ENCODE results near the gene AKAP1. TPM values are rescaled to one million over a fixed set of nuclear protein-coding genes. Genes with fewer than 3 reads are reported as not detected.
A peak's percentile ranks its signal among the peaks of the same experiment; 100 is the strongest.

Gene AKAP1
- total and polyA plus RNA-seq, 11 donors = 55.8 to 240 (median 128) TPM

GRCh38 chr17:57130708-57131461 lies 45.8 kb downstream of the AKAP1 start:
- no peaks in the 10 kb centered on the region for H3K27me3 ChIP-seq
- H3K36me3 ChIP-seq = peaks cover 0 to 4% (median 0%) of the 10 kb centered on the region in 9 donors
- H3K4me1 ChIP-seq = peaks cover 0 to 7% (median 0%) of the 10 kb centered on the region in 12 donors
- DNase-seq (peak; percentile 79 to 87 (median 83)), ATAC-seq (peak; percentile 89 to 93 (median 92))
- peak; percentile 85 to 95 (median 90) for TF ChIP-seq CTCF (IDR thresholded peaks at IDR 0.05)
- no peak for TF ChIP-seq POLR2A (IDR thresholded peaks at IDR 0.05)
- peak overlapping the region in 2 of 12 donors; percentile 26 to 32 for H3K4me3 ChIP-seq
- intact Hi-C loops (cut with DNase I) = loop anchor here in 9 of 10 donors (1.0 to 10.0 kb wide), 13 partner anchors 114 to 984 kb away; partner anchors contain the start of gene CCDC182 (in 5 of the 9)
- 27 to 33% (median 32%) methylated on average over 13 to 16 of the region's 16 CpGs for WGBS, 4 donors
- H3K9me3 ChIP-seq = no peaks in the 10 kb centered on the region
- no peak overlapping the region for H3K27ac ChIP-seq

- WGBS, 4 donors = 80 to 94% (median 89%) methylated on average over 2 of the region's 2 CpGs
- Histone ChIP-seq H3K27ac (no peak overlapping the region), H3K4me3 (no peak overlapping the region), H3K27me3 (no peaks in the 10 kb centered on the region), H3K4me1 (peaks cover 0 to 11% (median 1%) of the 10 kb centered on the region in 12 donors), H3K36me3 (no peaks in the 10 kb centered on the region), H3K9me3 (no peaks in the 10 kb centered on the region)
- DNase-seq = no peak
- no peak for TF ChIP-seq CTCF (IDR thresholded peaks at IDR 0.05)
- TF ChIP-seq POLR2A (IDR thresholded peaks at IDR 0.05) = no peak
- no peak for ATAC-seq
- intact Hi-C loops (cut with DNase I) = loop anchor here in 9 of 10 donors (5.0 to 10.0 kb wide), 7 partner anchors 112 to 982 kb away; partner anchors contain the start of gene CCDC182 (in 4 of the 9)
Measured at GRCh38 chr17:57132663-57133062, 47.6 kb downstream of the AKAP1 start.

GRCh38 chr17:57133486-57133885 lies 48.4 kb downstream of the AKAP1 start:
- ATAC-seq = no peak
- WGBS, 4 donors = 87 to 93% (median 88%) methylated on average over 7 of the region's 7 CpGs
- no peak overlapping the region for H3K4me3 ChIP-seq
- H3K4me1 ChIP-seq = peaks cover 0 to 11% (median 1%) of the 10 kb centered on the region in 12 donors
- no peaks in the 10 kb centered on the region for H3K9me3 ChIP-seq
- TF ChIP-seq POLR2A (IDR thresholded peaks at IDR 0.05) = no peak
- no peak for TF ChIP-seq CTCF (IDR thresholded peaks at IDR 0.05)
- no peaks in the 10 kb centered on the region for H3K36me3 ChIP-seq
- H3K27me3 ChIP-seq = no peaks in the 10 kb centered on the region
- no peak overlapping the region for H3K27ac ChIP-seq
- intact Hi-C loops (cut with DNase I) = loop anchor here in 9 of 10 donors (5.0 to 10.0 kb wide), 7 partner anchors 111 to 981 kb away; partner anchors contain the start of gene CCDC182 (in 4 of the 9)
- DNase-seq = no peak

GRCh38 chr17:57135026-57135788 lies 50.2 kb downstream of the AKAP1 start:
- no peak for ATAC-seq
- intact Hi-C loops (cut with DNase I) = loop anchor here in 3 of 10 donors (10.0 kb wide), 3 partner anchors 110 to 980 kb away; no protein-coding TSS in a partner anchor
- Histone ChIP-seq H3K27ac (no peak overlapping the region), H3K4me3 (no peak overlapping the region), H3K4me1 (peaks cover 0 to 11% (median 1%) of the 10 kb centered on the region in 12 donors), H3K36me3 (no peaks in the 10 kb centered on the region), H3K9me3 (no peaks in the 10 kb centered on the region), H3K27me3 (no peaks in the 10 kb centered on the region)
- WGBS, 4 donors = 93 to 96% (median 93%) methylated on average over 13 of the region's 13 CpGs
- TF ChIP-seq POLR2A (IDR thresholded peaks at IDR 0.05) (no peak), CTCF (IDR thresholded peaks at IDR 0.05) (no peak)
- no peak for DNase-seq
